GM19240 (cell line): ENCODE results near the gene EI24.

Source experiments
- DNase-seq: peaks from one replicate; pipeline ENCODE4 v3.0.0; 2011; ENCODE audit warnings: low spot score; ENCODE audit not compliant: insufficient read length

EI24 gene

DNA sequence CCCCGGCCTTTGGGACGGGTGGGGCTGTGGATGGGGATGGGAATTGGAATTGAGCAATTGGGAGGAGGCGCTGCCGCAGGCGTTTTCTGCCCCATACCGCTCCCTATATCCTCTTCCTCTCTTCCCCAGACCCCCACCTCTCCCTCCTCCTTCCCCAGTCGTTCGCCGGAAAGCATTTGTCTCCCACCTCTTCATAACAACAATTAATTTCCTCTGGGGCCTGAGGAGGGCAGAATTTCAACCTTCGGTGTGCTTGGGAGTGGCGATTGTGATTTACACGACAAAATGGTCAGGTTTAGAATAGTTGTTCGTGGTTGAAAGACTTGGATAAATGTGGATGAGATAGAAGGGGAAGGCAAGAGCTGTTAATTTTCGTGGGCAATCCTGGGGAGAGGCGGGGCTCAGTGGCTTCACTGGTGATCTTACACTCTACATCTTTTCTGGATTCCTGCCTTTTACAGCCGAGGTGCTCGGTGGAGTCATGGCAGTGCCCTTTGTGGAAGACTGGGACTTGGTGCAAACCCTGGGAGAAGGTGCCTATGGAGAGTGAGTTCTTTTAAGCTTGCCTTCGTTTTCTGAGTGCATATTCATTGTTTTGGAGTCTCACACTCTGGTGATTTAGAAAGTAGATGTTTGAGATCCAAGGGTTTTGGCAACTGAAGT is 57.1 kb downstream of the EI24 start:
- DNase-seq = no peak

DNA sequence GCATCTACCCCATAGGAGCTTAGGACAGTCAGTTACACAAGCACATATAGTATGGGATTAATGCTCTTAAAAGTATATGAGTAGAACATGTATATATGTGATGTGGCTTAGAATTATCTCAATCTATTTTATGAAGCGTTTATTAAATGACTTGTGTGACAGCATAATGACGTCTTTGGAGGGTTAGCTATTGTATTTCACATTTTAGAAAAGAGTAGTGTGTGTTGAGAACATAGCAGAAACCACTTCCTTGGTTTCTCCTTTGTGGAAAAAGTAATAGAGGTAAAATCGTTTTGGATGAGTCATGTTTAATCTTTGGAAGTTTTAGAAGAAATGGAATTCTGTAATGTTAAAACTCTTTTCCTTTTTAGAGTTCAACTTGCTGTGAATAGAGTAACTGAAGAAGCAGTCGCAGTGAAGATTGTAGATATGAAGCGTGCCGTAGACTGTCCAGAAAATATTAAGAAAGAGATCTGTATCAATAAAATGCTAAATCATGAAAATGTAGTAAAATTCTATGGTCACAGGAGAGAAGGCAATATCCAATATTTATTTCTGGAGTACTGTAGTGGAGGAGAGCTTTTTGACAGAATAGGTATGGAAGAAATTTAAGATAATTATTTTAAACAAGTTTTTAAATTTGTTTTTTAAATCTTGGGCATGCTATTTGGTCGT is 58.1 kb downstream of the EI24 start:
- DNase-seq = no peak
